Body of pancreas (tissue), 4 donors: ENCODE data around the gene MYBL2. TPM values are rescaled to one million over a fixed set of nuclear protein-coding genes. Genes with fewer than 3 reads are reported as not detected.

Source experiments
- ATAC-seq: fragments of 150-250 bp; one replicate; pipeline ENCODE4 v1.9.1; 2016
- DNase-seq, 4 donors: peaks; one replicate each; pipeline ENCODE4 v3.0.0-alpha.2; 2019
- H3K27ac ChIP-seq, 4 donors: fragments of 200-600 bp; sonication (generic); 1 replicate in 3 of 4; 2 replicates in 1 of 4; pipeline versions ENCODE4 v1.5.1 to v1.6.1; 2016 to 2019; ENCODE audit warnings: mild to moderate bottlenecking in 1 of 4, mixed read lengths in 1 of 4, moderate library complexity in 1 of 4
- H3K27me3 ChIP-seq, 2 donors: fragments of 200-600 bp; sonication (generic); one replicate each; pipeline ENCODE4 v1.6.0; 2016; ENCODE audit warnings: mild to moderate bottlenecking in 1 of 2
- H3K36me3 ChIP-seq, 2 donors: fragments of 200-600 bp; sonication (generic); replicated peaks in 1 of 2; 2 replicates each; pipeline ENCODE4 v1.5.1; 2016; ENCODE audit warnings: low read depth in 2 of 2; ENCODE audit not compliant: insufficient read depth in 1 of 2
- H3K4me1 ChIP-seq: fragments of 200-600 bp; sonication (generic); one replicate; pipeline ENCODE4 v1.6.0; 2016
- H3K4me3 ChIP-seq, 2 donors: fragments of 200-600 bp; sonication (generic); 1 replicate in 1 of 2; 2 replicates in 1 of 2; pipeline ENCODE4 v1.5.1; 2016 to 2019
- H3K9me3 ChIP-seq, 3 donors: fragments of 200-600 bp; sonication (generic); 1 replicate in 2 of 3; 2 replicates in 1 of 3; pipeline ENCODE4 v1.5.1; 2016
- CTCF ChIP-seq, 7 experiments: fragments of 450-650 bp in 4 of 7; fragments of 200-600 bp in 3 of 7; sonication (generic) in 3 of 7; IDR thresholded peaks; one replicate each; pipeline ENCODE4 v1.5.1; 2016 to 2019; ENCODE audit warnings: antibody characterized with exemption in 7 of 7
- POLR2A ChIP-seq, 3 donors: fragments of 450-650 bp; IDR thresholded peaks; one replicate each; pipeline ENCODE4 v1.6.1; 2016; ENCODE audit warnings: antibody characterized with exemption in 3 of 3, mild to moderate bottlenecking in 2 of 3
- WGBS, 2 donors: methylation state at CpG; one replicate each; pipeline ENCODE4 v1.1.5; 2017; 5-methylcytosine and 5-hydroxymethylcytosine counted together
- intact Hi-C: fragments of 100-400 bp; cut with DNase I; formaldehyde crosslinking; loops from one replicate; pipeline ENCODE4 v1.15.1; 2023
- total RNA-seq, 2 donors: library from RNA; depleted of rRNA; stranded (reverse); fragments of >200 nt; gene quantifications; one replicate each; pipeline ENCODE4 v1.1.0, GENCODE V29; 2016

The MYBL2 gene
- total RNA-seq, 2 donors from 2014 or later = 3.0 to 3.6 TPM

- no peak for DNase-seq
- intact Hi-C loops = no loop called here
- no peaks in the 10 kb centered on the region for H3K27me3 ChIP-seq
- no peak overlapping the region for H3K4me3 ChIP-seq
- ATAC-seq = no peak
- H3K9me3 ChIP-seq = no peaks in the 10 kb centered on the region
- TF ChIP-seq POLR2A (IDR thresholded peaks at IDR 0.05) (no peak), CTCF (IDR thresholded peaks at IDR 0.05) (no peak)
- H3K27ac ChIP-seq = no peak overlapping the region
- H3K4me1 ChIP-seq = no peaks in the 10 kb centered on the region
- WGBS, 2 donors = 26 to 42% methylated on average over 4 to 14 of the region's 15 CpGs
- no peaks in the 10 kb centered on the region for H3K36me3 ChIP-seq
These were observed 54.7 kb downstream of the MYBL2 start for GRCh38 chr20:43721429-43722152.

GRCh38 chr20:43722153-43722505, 55.2 kb downstream of the MYBL2 start:
- Histone ChIP-seq H3K36me3 (no peaks in the 10 kb centered on the region), H3K27me3 (no peaks in the 10 kb centered on the region), H3K4me3 (no peak overlapping the region), H3K9me3 (no peaks in the 10 kb centered on the region), H3K27ac (no peak overlapping the region), H3K4me1 (no peaks in the 10 kb centered on the region)
- WGBS, 2 donors = 42 to 45% methylated on average over 8 of the region's 8 CpGs
- intact Hi-C loops = no loop called here
- no peak for DNase-seq
- TF ChIP-seq POLR2A (IDR thresholded peaks at IDR 0.05) (no peak), CTCF (IDR thresholded peaks at IDR 0.05) (no peak)
- no peak for ATAC-seq

- Histone ChIP-seq H3K36me3 (no peaks in the 10 kb centered on the region), H3K4me3 (no peak overlapping the region), H3K9me3 (no peaks in the 10 kb centered on the region), H3K27ac (no peak overlapping the region), H3K27me3 (no peaks in the 10 kb centered on the region), H3K4me1 (no peaks in the 10 kb centered on the region)
- no peak for DNase-seq
- no peak for ATAC-seq
- WGBS, 2 donors = 50 to 54% methylated on average over 4 of the region's 4 CpGs
- TF ChIP-seq POLR2A (IDR thresholded peaks at IDR 0.05) = no peak
- TF ChIP-seq CTCF (IDR thresholded peaks at IDR 0.05) = no peak
- intact Hi-C loops = no loop called here
These were observed 56.3 kb downstream of the MYBL2 start for GRCh38 chr20:43723186-43723585.

- H3K4me3 ChIP-seq = no peak overlapping the region
- no peak overlapping the region for H3K27ac ChIP-seq
- no peak for TF ChIP-seq CTCF (IDR thresholded peaks at IDR 0.05)
- TF ChIP-seq POLR2A (IDR thresholded peaks at IDR 0.05) = no peak
- ATAC-seq (no peak), DNase-seq (no peak)
- H3K27me3 ChIP-seq = no peaks in the 10 kb centered on the region
- no peaks in the 10 kb centered on the region for H3K4me1 ChIP-seq
- no peaks in the 10 kb centered on the region for H3K36me3 ChIP-seq
- H3K9me3 ChIP-seq = no peaks in the 10 kb centered on the region
- 84 to 89% methylated on average over 3 of the region's 3 CpGs for WGBS, 2 donors
- intact Hi-C loops = no loop called here
These were observed 56.8 kb downstream of the MYBL2 start for GRCh38 chr20:43723735-43724134.

- TF ChIP-seq CTCF (IDR thresholded peaks at IDR 0.05) (no peak), POLR2A (IDR thresholded peaks at IDR 0.05) (no peak)
- Histone ChIP-seq H3K4me1 (no peaks in the 10 kb centered on the region), H3K27me3 (no peaks in the 10 kb centered on the region), H3K4me3 (no peak overlapping the region), H3K9me3 (no peaks in the 10 kb centered on the region), H3K36me3 (no peaks in the 10 kb centered on the region), H3K27ac (no peak overlapping the region)
- 89 to 91% methylated on average over 5 of the region's 5 CpGs for WGBS, 2 donors
- ATAC-seq (no peak), DNase-seq (no peak)
- intact Hi-C loops = no loop called here
These were observed 57.5 kb downstream of the MYBL2 start for GRCh38 chr20:43724383-43724782.
